ENCODE results near the gene WFS1.

DNA sequence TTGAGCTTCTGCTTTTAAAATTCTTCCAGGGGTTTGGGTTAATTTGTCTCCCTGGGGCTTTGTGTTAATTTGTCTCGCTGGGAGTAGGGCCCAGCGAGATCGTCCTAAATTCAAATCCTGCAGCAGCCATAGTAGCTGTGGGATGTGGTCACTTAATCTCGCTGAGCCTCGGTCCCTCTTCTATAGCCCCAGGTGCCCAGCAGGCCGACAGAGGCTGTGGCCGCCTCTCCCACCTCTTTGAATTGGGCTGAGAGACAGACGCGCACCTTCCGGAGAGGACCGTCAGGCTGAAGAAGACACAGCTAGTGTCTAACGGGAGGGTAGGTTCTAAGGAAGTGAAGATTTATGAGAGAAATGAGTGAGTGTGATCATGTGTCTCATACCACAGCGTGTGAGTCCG is 15.7 kb upstream of the WFS1 start:
- TF ChIP-seq, protein P1, sequence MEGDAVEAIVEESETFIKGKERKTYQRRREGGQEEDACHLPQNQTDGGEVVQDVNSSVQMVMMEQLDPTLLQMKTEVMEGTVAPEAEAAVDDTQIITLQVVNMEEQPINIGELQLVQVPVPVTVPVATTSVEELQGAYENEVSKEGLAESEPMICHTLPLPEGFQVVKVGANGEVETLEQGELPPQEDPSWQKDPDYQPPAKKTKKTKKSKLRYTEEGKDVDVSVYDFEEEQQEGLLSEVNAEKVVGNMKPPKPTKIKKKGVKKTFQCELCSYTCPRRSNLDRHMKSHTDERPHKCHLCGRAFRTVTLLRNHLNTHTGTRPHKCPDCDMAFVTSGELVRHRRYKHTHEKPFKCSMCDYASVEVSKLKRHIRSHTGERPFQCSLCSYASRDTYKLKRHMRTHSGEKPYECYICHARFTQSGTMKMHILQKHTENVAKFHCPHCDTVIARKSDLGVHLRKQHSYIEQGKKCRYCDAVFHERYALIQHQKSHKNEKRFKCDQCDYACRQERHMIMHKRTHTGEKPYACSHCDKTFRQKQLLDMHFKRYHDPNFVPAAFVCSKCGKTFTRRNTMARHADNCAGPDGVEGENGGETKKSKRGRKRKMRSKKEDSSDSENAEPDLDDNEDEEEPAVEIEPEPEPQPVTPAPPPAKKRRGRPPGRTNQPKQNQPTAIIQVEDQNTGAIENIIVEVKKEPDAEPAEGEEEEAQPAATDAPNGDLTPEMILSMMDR (IDR thresholded peaks at IDR 0.05), result no peak
- TF ChIP-seq POLR2A (IDR thresholded peaks at IDR 0.05), result no peak

Measured in right lobe of liver (tissue), 4 donors.